ENCODE results near the gene ANKK1. TPM values are rescaled to one million over a fixed set of nuclear protein-coding genes. Genes with fewer than 3 reads are reported as not detected.

ANKK1 gene
- total and polyA plus RNA-seq, 2 donors (not counting 1 experiment from before 2014, with no cell fraction given), result 0.89 to 5.3 TPM

DNA sequence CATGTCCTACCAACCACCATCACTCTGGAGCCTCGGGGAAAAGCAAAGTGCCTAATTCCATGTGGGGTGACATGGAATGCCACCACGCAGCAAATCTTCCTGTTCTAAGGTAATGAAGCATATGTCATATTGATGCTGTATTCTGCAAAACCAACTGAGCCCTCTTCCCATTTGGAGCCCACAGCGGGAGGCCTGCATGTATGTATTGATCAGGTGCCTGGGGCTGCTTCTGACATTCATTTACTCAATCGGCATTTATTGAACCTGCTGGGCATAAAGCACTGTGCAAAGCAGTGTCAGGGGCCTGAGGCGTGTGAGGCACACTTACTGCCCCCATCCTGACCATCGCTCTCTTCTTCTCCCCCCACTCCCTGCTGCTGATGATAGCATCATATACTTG, 39.1 kb downstream of the ANKK1 start:
- Histone ChIP-seq H3K4me3 (ENCODE audit: control extremely low read depth in 1 of 5, extremely low read depth in 1 of 5, insufficient read depth in 1 of 5, low read depth in 2 of 5, low read length in 4 of 5) (no peak overlapping the region), H2AFZ (ENCODE audit: insufficient read depth, low read depth, low read length, poor library complexity, severe bottlenecking) (no peak overlapping the region), H3K27ac (ENCODE audit: low read length in 2 of 2) (no peak overlapping the region), H3K36me3 (replicated peaks in 1 of 2; ENCODE audit: control extremely low read depth in 1 of 2, control insufficient read depth in 1 of 2, extremely low read depth in 1 of 2, insufficient read depth in 2 of 2, low read length in 1 of 2) (no peaks in the 10 kb centered on the region), H4K20me1 (ENCODE audit: control insufficient read depth, insufficient read depth, low read length, poor library complexity, severe bottlenecking) (no peaks in the 10 kb centered on the region), H3K4me1 (ENCODE audit: control insufficient read depth in 2 of 2, insufficient read depth in 2 of 2, low read length in 2 of 2) (no peaks in the 10 kb centered on the region), H3K4me2 (replicated peaks; ENCODE audit: low read depth, low read length, poor library complexity, severe bottlenecking) (no peak overlapping the region), H3K9me3 (ENCODE audit: control extremely low read depth in 1 of 3, control insufficient read depth in 2 of 3, insufficient read depth in 1 of 3, low read length in 2 of 3) (no peaks in the 10 kb centered on the region), H3K9ac (ENCODE audit: low read length) (no peak overlapping the region), H3K79me2 (ENCODE audit: control insufficient read depth, insufficient read depth, low read length) (no peaks in the 10 kb centered on the region), H3K27me3 (replicated peaks in 1 of 4; ENCODE audit: control extremely low read depth in 1 of 4, control insufficient read depth in 3 of 4, insufficient read depth in 4 of 4, low read length in 3 of 4) (peaks cover 0 to 3% (median 0%) of the 10 kb centered on the region in 4 experiments)
- Mint-ChIP-seq H3K4me3 (no peak overlapping the region), H3K4me1 (no peaks in the 10 kb centered on the region), H3K27ac (no peak overlapping the region), H3K9me3 (ENCODE audit: insufficient read depth) (no peaks in the 10 kb centered on the region), H3K27me3 (no peaks in the 10 kb centered on the region)
- CTCF ChIA-PET, result no interaction called here
- no peak for DNase-seq
- intact Hi-C loops (cut with micrococcal nuclease), result no loop called here
- TF ChIP-seq EZH2 (IDR thresholded peaks at IDR 0.05; ENCODE audit: borderline replicate concordance, insufficient read depth, low read depth, low read length, poor library complexity, severe bottlenecking) (no peak), CTCF (IDR thresholded peaks at IDR 0.05) (no peak)
- 100% methylated on average over 1 of the region's 6 CpGs for WGBS (ENCODE audit: insufficient coverage)
- ATAC-seq (ENCODE audit: low read depth), result no peak
- POLR2A ChIA-PET, result no interaction called here

DNA sequence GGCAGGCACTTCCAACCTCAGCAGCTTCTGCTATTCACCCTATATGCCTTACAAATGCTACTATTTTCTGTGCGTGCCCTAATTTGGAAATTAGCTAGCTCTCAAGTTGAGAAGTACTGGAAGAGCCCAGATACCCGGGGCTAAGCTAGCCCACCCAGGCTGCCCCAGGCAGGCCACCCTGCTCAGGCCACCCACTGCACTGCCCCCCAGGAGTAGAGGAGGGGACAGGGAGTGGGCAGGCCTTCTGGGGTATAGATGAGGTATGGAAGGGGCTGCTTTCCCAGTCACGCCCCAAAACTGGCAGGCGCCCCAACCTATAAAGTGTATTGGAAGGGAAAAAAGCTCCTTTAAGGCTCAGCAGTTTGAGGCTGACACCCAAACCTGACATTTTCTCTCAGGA, 44.2 kb downstream of the ANKK1 start:
- H3K27me3 Mint-ChIP-seq, result peaks cover 6% of the 10 kb centered on the region
- Histone ChIP-seq H3K4me3 (ENCODE audit: control extremely low read depth in 1 of 5, extremely low read depth in 1 of 5, insufficient read depth in 1 of 5, low read depth in 2 of 5, low read length in 4 of 5) (no peak overlapping the region), H3K9me3 (ENCODE audit: control extremely low read depth in 1 of 3, control insufficient read depth in 2 of 3, insufficient read depth in 1 of 3, low read length in 2 of 3) (no peaks in the 10 kb centered on the region), H3K27me3 (replicated peaks in 1 of 4; ENCODE audit: control extremely low read depth in 1 of 4, control insufficient read depth in 3 of 4, insufficient read depth in 4 of 4, low read length in 3 of 4) (no peaks in the 10 kb centered on the region), H2AFZ (ENCODE audit: insufficient read depth, low read depth, low read length, poor library complexity, severe bottlenecking) (no peak overlapping the region), H3K9ac (ENCODE audit: low read length) (no peak overlapping the region), H3K4me1 (ENCODE audit: control insufficient read depth in 2 of 2, insufficient read depth in 2 of 2, low read length in 2 of 2) (no peaks in the 10 kb centered on the region), H4K20me1 (ENCODE audit: control insufficient read depth, insufficient read depth, low read length, poor library complexity, severe bottlenecking) (no peaks in the 10 kb centered on the region), H3K79me2 (ENCODE audit: control insufficient read depth, insufficient read depth, low read length) (no peaks in the 10 kb centered on the region), H3K27ac (ENCODE audit: low read length in 2 of 2) (no peak overlapping the region), H3K36me3 (replicated peaks in 1 of 2; ENCODE audit: control extremely low read depth in 1 of 2, control insufficient read depth in 1 of 2, extremely low read depth in 1 of 2, insufficient read depth in 2 of 2, low read length in 1 of 2) (no peaks in the 10 kb centered on the region), H3K4me2 (replicated peaks; ENCODE audit: low read depth, low read length, poor library complexity, severe bottlenecking) (no peak overlapping the region)
- no peaks in the 10 kb centered on the region for H3K4me1 Mint-ChIP-seq
- no peaks in the 10 kb centered on the region for H3K9me3 Mint-ChIP-seq (ENCODE audit: insufficient read depth)
- H3K27ac Mint-ChIP-seq, result no peak overlapping the region
- CTCF ChIA-PET, result no interaction called here
- TF ChIP-seq EZH2 (IDR thresholded peaks at IDR 0.05; ENCODE audit: borderline replicate concordance, insufficient read depth, low read depth, low read length, poor library complexity, severe bottlenecking) (no peak), CTCF (IDR thresholded peaks at IDR 0.05) (no peak)
- POLR2A ChIA-PET, result interaction anchor here (0.7 kb wide), 1 partner anchor 58 kb away, joined by 3 read pairs; no protein-coding TSS in a partner anchor
- intact Hi-C loops (cut with micrococcal nuclease), result no loop called here
- DNase-seq (no peak), ATAC-seq (ENCODE audit: low read depth) (no peak)
- H3K4me3 Mint-ChIP-seq, result no peak overlapping the region
- WGBS (ENCODE audit: insufficient coverage), result 86% methylated on average over 1 of the region's 4 CpGs

Data from B cell (primary cell).